Measurements from ENCODE around the gene TBC1D19. TPM values are rescaled to one million over a fixed set of nuclear protein-coding genes. Genes with fewer than 3 reads are reported as not detected.

TBC1D19 gene
- total and polyA plus RNA-seq, 2 experiments from 2014 or later = 18.1 to 25.0 TPM

- TF ChIP-seq EZH2phosphoT487 (IDR thresholded peaks at IDR 0.05; ENCODE audit: insufficient read depth, low read depth) (no peak), EZH2 (IDR thresholded peaks at IDR 0.05; ENCODE audit: insufficient read depth, poor library complexity, severe bottlenecking) (no peak)
- WGBS, 2 experiments (ENCODE audit: low coverage in 1 of 2, low lambda C conversion rate in 2 of 2, missing lambda C conversion rate in 2 of 2) = 95 to 97% methylated on average over 10 of the region's 10 CpGs
- in situ Hi-C loops (cut with MboI) = no loop called here
- Histone ChIP-seq H3K27ac (no peak overlapping the region), H3F3A (ENCODE audit: insufficient read depth) (no peaks in the 10 kb centered on the region), H3K4me1 (ENCODE audit: insufficient read depth) (peaks cover 6% of the 10 kb centered on the region; the same call in 1 of the 2 replicates), H3K27me3 (replicated peaks; ENCODE audit: insufficient read depth) (no peaks in the 10 kb centered on the region), H2AFZ (no peak overlapping the region), H3K9me3 (ENCODE audit: low read depth) (no peaks in the 10 kb centered on the region), H3K4me3 (no peak overlapping the region), H4K20me1 (ENCODE audit: insufficient read depth) (no peaks in the 10 kb centered on the region), H3K9me2 (ENCODE audit: insufficient read depth) (no peaks in the 10 kb centered on the region), H3K4me2 (ENCODE audit: unreplicated experiment) (no peak overlapping the region), H3K36me3 (ENCODE audit: low read depth) (no peaks in the 10 kb centered on the region), H3K79me2 (ENCODE audit: insufficient read depth) (no peaks in the 10 kb centered on the region), H3K9ac (no peak overlapping the region)
- DNase-seq = no peak
Observed at GRCh38 chr4:26804925-26805324, 221.0 kb downstream of the TBC1D19 start.

Small RNA genes within 50 kb of the gene (small RNA-seq; reads per million reads assigned to genes)
- gene RF00284 (ENCODE audit: low read depth, low replicate concordance) = 0.43 reads per million

Other genes starting within 250 kb of the TBC1D19 start
- not detected in 2 replicates for gene CCKAR, start 93.6 kb upstream of the TBC1D19 start, total RNA-seq (2014; rRNA removed; shearing (Covaris generic))
- not detected in 2 replicates for gene CCKAR, start 93.6 kb upstream of the TBC1D19 start, polyA plus RNA-seq (2016; fragmentation: Nextera tagmentation; extraction: Ambion mirVana)